Activated CD4-positive, CD25-positive, alpha-beta regulatory T cell (primary cell): ENCODE results near the gene ITGA7.
A peak's percentile ranks its signal among the peaks of the same experiment; 100 is the strongest.

ENCODE experiments used
- DNase-seq, 4 experiments: peaks; one replicate each; lab custom pipeline; 2025; lab: John Stamatoyannopoulos, UW

ITGA7 gene

DNA sequence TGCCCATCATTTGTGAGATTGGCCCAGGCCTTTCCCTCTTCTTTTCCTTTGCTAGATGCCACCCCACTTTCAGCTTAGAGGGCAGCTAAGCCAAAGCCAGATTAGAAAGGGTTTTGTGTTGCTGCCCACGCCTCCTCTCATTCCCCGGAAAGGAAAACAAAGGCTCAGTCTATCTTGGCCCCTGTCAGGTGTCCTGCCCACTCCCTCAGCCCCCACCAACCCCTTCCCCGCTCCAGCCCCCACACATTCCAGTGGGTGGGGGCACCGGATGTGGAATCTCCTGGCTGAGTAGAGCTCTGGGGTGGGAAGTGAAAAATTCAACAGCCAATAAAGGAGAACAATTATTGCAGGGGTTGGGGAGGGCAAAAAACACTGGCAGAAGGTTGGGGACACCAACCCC is 10.3 kb upstream of the ITGA7 start:
- DNase-seq, result no peak

GRCh38 chr12:55717011-55718007 is 9.6 kb upstream of the ITGA7 start:
- DNase-seq, result no peak

GRCh38 chr12:55716582-55716957 is 8.9 kb upstream of the ITGA7 start:
- no peak for DNase-seq

DNA sequence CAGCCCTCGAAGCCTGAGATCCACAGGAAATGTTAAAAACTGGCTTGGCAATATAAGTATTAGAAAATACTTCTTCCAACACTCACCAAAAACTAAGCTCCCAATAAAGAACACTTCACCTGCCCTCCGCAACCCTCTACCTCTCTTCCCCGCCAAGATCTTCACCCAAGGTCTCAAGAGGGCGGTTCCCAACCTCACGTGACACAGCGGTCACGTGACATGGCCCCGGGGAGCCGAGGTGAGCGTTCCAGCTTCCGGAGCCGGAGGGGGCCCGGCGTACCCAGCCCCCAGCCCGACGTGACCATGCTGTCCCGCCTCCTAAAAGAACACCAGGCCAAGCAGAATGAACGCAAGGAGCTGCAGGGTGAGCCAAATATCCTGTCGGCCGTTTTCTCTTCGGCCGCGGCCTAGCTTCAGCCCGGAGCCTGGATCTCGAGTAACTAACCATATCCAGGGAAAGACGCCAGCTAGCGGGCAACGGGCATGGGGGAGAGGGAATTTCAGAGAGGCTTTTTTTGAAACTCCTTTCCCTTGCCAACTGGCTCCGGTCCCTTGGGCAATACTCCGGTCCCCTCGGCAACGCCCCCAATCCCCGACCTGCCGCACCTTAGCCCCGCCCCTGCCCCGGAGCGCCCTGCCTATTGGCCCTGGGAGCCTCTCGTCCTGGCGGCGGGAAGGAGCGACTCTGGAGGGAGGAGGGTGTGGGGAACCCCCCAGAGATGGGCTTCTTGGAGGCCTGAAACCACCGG is 8.3 kb upstream of the ITGA7 start, which contains the start of gene BLOC1S1:
TSS of gene BLOC1S1 (plus strand) at position 214 of the 749 bp plus-strand sequence. CDS start at position 220, 6 bp downstream.
- DNase-seq, result peak; percentile 85 to 91 (median 88)

GRCh38 chr12:55715169-55715764 is 7.6 kb upstream of the ITGA7 start:
- DNase-seq, result no peak

- no peak for DNase-seq
These were observed 6.0 kb upstream of the ITGA7 start for GRCh38 chr12:55713721-55714120.

DNA sequence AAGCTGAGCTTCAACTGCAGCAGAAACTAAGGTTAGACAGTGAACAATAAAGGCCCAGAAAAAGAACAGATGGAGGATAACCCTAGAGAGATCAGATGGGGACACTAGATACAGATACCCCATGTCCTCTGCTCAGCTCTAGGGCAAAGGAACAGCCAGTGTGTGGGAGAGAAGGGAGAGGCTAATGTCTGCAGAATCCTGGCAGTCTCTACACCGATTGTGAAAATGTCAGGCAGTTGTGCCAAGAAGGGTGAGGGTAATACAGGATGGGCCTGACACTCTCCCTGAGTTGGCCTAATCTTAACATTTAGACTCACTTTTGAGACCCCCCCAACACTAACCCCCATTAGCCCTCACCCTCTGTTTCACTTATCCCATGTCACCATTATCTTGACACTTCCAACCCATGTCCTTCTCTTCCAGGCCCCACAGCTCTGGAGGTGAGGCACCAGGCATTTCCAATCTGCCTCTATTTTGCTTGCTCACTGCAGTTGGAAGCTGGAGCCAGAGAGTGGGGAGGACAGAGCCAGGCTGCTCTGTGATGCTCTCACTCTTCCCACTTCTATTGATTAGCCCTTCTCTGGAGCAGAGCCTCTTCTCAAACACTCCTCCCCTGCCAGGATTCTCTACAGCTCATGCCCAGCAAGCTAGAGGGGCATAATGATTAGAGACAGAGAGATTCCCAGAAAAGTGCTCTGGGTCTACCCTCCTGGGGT is 5.2 kb upstream of the ITGA7 start:
- no peak for DNase-seq

DNA sequence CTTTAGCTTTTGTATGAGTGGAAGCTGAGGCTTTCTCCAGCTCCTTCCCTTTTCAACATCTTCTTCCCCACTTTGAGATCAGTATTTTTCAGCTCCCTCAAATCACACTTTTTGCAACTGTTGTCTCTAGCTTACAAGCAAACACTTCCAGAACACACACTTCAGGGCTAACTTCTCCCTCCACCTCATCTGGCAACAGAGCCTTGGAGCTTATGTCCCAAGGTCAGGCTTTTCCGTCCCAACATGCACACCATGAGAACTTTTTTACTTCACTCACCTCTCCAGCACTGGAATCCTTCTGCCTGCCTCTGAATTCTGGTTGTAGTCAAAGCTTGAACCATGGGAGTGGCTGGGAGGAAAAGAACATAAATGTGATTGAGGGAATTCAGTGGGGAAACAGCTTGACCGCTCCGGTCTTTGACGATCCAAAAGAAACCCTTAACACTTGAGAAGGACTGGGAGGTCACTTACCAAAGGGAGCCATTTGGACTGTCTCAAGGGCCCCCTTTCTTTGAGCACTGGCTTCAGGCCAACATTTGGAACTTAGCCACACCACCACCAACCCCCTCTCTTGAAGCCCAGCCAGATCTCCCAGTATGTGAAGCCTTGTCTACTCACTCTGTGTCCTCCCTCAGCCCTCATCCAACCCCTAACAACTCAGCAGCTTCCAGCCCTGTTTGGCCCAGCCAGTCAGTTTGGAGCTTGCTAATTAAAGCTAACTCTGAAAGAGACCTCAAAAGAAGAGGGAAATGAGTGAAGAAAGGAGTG is 4.3 kb upstream of the ITGA7 start:
- DNase-seq, result no peak

DNA sequence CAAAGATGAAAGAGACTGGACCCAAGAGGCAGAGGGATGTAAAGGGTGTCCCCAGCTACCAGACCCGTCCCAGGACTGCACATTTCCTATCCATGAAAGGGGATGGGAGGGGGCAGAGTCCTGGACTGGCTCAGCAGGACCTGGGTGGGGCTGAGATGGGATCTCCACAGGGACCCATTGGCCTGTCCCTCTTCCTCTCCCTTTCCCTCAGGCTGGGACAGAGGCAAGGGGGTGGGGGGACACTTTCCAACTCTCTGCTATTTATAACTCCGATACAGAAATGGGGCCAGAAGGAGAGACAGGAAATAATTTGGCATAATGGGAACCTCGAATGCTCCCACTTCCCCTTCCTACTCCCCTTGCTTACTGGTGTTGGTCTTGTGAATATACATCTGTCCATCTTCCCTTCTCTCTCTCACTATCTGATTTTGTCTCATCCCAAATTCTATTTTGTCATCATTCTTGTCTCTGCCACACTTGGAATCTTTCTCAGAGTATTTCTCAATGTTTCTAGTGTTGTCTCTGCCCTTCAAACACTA is 1.1 kb upstream of the ITGA7 start:
- DNase-seq, result no peak

DNA sequence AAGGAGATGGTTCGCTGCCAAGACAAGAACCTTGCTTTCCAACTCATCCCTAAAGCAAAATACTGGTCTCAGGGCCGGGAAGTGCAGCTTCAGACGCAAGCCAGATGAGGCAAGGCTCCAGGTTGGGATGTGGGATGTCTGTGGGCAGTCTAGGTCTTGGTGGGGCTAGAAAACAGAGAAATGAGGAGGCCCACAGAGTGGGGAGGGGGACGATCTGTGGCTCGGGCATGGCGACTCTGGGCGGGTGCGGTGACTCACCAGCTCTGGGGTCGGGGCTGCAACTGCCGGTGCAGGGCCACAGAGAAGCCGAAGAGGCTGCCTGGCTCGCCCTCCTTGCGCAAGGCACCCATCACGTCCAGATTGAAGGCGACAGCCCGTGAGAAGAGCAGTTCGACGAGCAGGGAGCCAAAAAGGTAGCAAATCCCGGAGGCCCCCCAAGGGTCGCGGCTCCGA is 459 bp downstream of the ITGA7 start:
- no peak for DNase-seq

- no peak for DNase-seq
These were observed 1.0 kb downstream of the ITGA7 start for GRCh38 chr12:55706568-55707218.

GRCh38 chr12:55705782-55706402 is 1.8 kb downstream of the ITGA7 start:
- no peak for DNase-seq

DNA sequence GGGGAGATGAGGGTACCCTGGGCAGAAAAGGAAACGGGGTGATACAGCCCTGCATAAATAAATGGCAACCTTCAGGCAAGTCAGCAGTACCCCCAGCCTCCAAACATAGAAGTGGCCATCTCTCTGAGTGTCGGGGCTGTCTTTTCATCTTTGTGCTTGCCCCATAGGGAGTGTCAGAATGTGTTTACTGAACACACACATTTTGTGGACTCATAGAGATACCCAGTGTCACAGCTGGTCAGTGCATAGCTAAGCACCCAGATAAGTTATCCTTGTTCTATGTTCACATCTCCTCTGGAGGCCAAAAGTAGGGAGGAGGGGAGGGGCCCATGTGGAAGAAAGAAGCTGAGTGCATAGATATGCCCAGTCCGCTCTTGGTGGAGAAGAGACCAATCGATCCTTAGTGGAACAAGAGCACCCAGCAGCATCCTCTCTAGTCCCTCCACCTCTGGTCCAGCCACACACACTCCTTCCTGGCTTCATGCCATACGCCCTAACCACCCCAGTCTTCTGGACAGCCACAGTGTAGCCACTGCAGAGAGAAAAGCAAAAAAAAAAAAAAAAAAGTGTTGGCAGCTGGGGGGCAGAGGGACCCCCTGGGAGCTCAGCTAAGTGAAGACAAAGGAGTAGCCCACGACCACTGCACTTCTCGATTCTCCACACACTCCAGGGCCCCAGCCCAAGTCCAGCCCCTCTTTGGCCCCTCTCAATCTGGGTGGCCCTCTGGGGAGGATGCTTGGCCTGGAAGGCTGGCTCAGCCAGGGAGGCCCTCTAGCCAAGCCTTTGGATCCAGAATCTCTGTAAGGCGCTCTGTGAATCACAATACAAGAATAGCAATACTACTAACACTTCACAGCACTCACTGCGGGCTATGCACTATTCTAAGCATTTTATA is 2.6 kb downstream of the ITGA7 start:
- no peak for DNase-seq

DNA sequence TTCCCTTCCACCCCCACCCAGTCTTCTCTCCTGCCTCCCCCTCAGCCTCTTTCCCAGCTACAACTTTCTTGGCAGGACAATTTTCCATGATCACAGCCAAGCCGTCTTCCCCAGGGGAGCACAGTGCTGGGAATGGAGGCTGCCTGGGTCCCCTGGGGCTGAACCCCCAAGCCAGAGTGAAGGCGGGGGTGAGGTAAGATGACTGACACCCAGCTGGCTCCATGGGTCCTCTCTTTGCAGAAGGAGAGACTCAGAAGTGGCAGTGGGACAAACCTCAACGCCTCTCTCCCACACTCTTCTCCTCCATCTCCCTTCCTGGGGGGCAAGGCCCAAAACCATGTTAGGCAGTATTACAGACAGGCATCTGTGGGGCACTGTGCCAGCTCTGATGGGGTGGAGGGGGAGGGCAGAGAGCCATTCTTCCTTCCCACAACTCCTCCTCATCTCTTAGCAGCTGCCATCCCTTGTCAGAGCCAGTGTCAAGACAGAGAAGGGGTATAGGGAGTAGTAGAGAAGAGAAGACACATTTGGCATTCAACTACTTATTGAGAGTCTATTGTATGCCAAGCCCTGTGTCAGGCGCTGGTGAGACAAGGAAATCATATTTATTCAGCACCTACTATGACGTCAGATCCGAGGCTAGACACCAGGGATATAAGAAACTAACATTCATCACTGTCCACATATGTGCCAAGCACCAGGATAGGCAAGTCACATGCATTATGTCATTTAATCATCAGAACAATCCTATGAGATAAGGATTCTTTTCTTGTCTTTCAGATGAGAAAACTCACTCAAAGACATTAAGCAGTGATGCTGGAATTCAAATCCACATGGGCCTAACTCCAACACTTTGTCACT is 3.6 kb downstream of the ITGA7 start:
- DNase-seq, result no peak

DNA sequence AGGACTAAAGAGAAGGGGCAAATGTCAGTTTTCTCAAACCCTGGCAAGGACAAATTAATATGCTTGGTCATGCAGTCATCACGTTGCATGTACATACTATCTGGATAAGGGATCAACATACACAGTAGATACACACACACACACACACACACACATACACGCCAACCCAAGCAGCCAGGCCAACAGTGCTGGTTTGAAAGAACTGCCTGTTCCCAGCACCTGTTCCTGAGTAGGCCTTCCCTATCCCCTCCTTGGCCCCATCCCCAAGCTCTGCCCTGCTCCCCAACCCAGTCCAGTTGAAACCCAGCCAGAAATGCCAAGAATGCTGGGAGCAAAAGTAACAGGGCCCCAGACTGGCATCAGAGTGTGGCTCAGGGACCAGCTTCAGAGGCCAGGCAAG is 4.4 kb downstream of the ITGA7 start:
- DNase-seq, result no peak

GRCh38 chr12:55702861-55703260 is 4.8 kb downstream of the ITGA7 start:
- DNase-seq, result no peak

DNA sequence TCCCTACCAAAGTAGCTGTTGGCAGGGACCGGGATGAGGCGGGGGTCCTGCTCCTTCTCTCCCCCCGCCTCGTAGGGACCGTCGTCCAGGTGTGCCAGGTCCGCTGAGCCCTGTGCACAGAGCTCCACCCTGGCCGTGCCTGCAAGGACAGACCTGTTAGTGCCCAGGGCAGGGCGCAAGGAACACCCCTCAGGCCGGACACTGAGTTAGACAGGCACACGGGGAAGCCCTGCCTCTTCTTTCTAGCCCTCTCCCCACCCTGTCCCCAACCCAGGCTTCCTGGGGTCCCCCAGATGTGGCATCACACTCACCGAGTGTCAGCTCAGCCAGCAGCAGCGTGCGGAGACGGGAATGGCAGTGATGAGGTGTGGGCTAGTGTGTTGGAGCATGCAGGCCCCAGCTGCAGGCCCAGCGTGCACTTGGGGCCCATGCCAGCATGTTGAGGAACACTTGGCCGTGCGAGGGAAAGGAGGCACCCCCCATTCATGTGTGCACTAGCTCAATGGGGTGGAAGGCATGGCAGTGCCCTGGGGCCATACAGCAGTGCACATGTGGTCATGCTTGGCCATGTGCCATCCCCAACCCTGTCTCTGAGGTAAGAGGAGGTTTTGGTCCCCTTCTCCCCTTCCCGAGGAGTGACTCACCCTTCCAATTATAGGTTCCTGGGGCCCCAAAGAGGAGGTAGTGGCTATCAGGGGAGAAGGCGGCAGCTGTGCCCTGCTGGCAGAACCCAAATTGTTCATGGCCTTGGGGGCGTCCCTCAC is 7.3 kb downstream of the ITGA7 start:
- no peak for DNase-seq
